SH-SY5Y (cell line): ENCODE data around the gene DNM3.

Source experiments
- GATA2 ChIP-seq: IDR thresholded peaks from 2 replicates; pipeline ENCODE4 v1.6.1; 2011; ENCODE audit warnings: mild to moderate bottlenecking, low read depth, low read length
- GATA3 ChIP-seq: IDR thresholded peaks from 2 replicates; pipeline ENCODE4 v1.6.1; 2011; ENCODE audit warnings: low read depth, mild to moderate bottlenecking, low read length, moderate library complexity

- TF ChIP-seq GATA2 (no peak), GATA3 (no peak)
Observed at GRCh38 chr1:172322219-172323061, 481.1 kb downstream of the DNM3 start.
